H9 (cell line): Measurements from ENCODE around the gene MPZL1. TPM values are rescaled to one million over a fixed set of nuclear protein-coding genes. Genes with fewer than 3 reads are reported as not detected.

Experiments
- DNase-seq: peaks from one replicate; pipeline ENCODE4 v3.0.0-alpha.2; 2017
- H2AFZ ChIP-seq: one replicate; pipeline ENCODE4 v1.6.1; 2013; ENCODE audit warnings: mild to moderate bottlenecking, low read length, control low read depth, moderate library complexity
- H2AK5ac ChIP-seq: 2 replicates; pipeline ENCODE4 v1.6.1; 2013; ENCODE audit warnings: low read length, control low read depth, mixed read lengths; ENCODE audit not compliant: insufficient read length
- H2BK120ac ChIP-seq: one replicate; pipeline ENCODE4 v1.6.1; 2013; ENCODE audit warnings: low read depth, mild to moderate bottlenecking, low read length, control low read depth, inconsistent platforms; ENCODE audit not compliant: poor library complexity, severe bottlenecking
- H2BK12ac ChIP-seq: 2 replicates; pipeline ENCODE4 v1.6.1; 2013; ENCODE audit warnings: low read length, control low read depth, mixed read lengths, low read depth; ENCODE audit not compliant: insufficient read length
- H2BK15ac ChIP-seq: 2 replicates; pipeline ENCODE4 v1.6.1; 2013; ENCODE audit warnings: low read depth, low read length, control low read depth
- H2BK20ac ChIP-seq: one replicate; pipeline ENCODE4 v1.6.1; 2013; ENCODE audit warnings: low read depth, mild to moderate bottlenecking, low read length, control low read depth, inconsistent platforms; ENCODE audit not compliant: poor library complexity, severe bottlenecking
- H2BK5ac ChIP-seq: 2 replicates; pipeline ENCODE4 v1.6.1; 2013; ENCODE audit warnings: low read length, control low read depth, mixed read lengths; ENCODE audit not compliant: insufficient read length
- H3K14ac ChIP-seq: 2 replicates; pipeline ENCODE4 v1.6.1; 2013; ENCODE audit warnings: low read length, control low read depth; ENCODE audit not compliant: insufficient read depth
- H3K18ac ChIP-seq: 2 replicates; pipeline ENCODE4 v1.6.1; 2013; ENCODE audit warnings: low read depth, mild to moderate bottlenecking, mixed read lengths, low read length, control low read depth; ENCODE audit not compliant: insufficient read length
- H3K23ac ChIP-seq: 2 replicates; pipeline ENCODE4 v1.6.1; 2013; ENCODE audit warnings: low read length, control low read depth, mixed read lengths, low read depth; ENCODE audit not compliant: insufficient read length
- H3K23me2 ChIP-seq: 2 replicates; pipeline ENCODE4 v1.6.1; 2013; ENCODE audit warnings: low read depth, mild to moderate bottlenecking, mixed read lengths, low read length, control low read depth; ENCODE audit not compliant: insufficient read length, poor library complexity, severe bottlenecking
- H3K27ac ChIP-seq: 2 replicates; pipeline ENCODE4 v1.5.1; 2013; ENCODE audit warnings: low read length, control low read depth, mixed read lengths, low read depth; ENCODE audit not compliant: insufficient read length
- H3K27me3 ChIP-seq: 2 replicates; pipeline ENCODE4 v1.6.1; 2013; ENCODE audit warnings: low read length, control low read depth, inconsistent platforms; ENCODE audit not compliant: insufficient read depth
- H3K4ac ChIP-seq: 2 replicates; pipeline ENCODE4 v1.6.1; 2013; ENCODE audit warnings: low read depth, mild to moderate bottlenecking, control low read depth, inconsistent platforms, low read length, moderate library complexity
- H3K4me1 ChIP-seq: 2 replicates; pipeline ENCODE4 v1.6.1; 2013; ENCODE audit warnings: low read length, control low read depth, inconsistent platforms; ENCODE audit not compliant: insufficient read depth
- H3K4me2 ChIP-seq: 2 replicates; pipeline ENCODE4 v1.6.1; 2013; ENCODE audit warnings: low read length, control low read depth, mixed read lengths; ENCODE audit not compliant: insufficient read length, insufficient read depth
- H3K56ac ChIP-seq: 2 replicates; pipeline ENCODE4 v1.6.1; 2013; ENCODE audit warnings: low read depth, mild to moderate bottlenecking, mixed read lengths, low read length, control low read depth; ENCODE audit not compliant: insufficient read length
- H3K79me1 ChIP-seq: 2 replicates; pipeline ENCODE4 v1.6.1; 2013; ENCODE audit warnings: low read depth, mild to moderate bottlenecking, moderate library complexity, low read length, control low read depth, inconsistent platforms; ENCODE audit not compliant: insufficient read depth, poor library complexity, severe bottlenecking
- H3K79me2 ChIP-seq: 2 replicates; pipeline ENCODE4 v1.6.1; 2013; ENCODE audit warnings: low read length, control low read depth, inconsistent platforms; ENCODE audit not compliant: insufficient read depth
- H3K9ac ChIP-seq: 2 replicates; pipeline ENCODE4 v1.6.1; 2013; ENCODE audit warnings: low read length, control low read depth, mixed read lengths; ENCODE audit not compliant: insufficient read length; ENCODE audit errors: extremely low read depth
- H3K9me3 ChIP-seq: one replicate; pipeline ENCODE4 v1.6.1; 2013; ENCODE audit warnings: low read depth, low read length, inconsistent platforms; ENCODE audit not compliant: control insufficient read depth
- H3T11ph ChIP-seq: one replicate; pipeline ENCODE4 v1.6.1; 2013; ENCODE audit warnings: mild to moderate bottlenecking, low read length, control low read depth, inconsistent platforms
- H4K20me1 ChIP-seq: one replicate; pipeline ENCODE4 v1.6.1; 2013; ENCODE audit not compliant: control insufficient read depth, insufficient read length, insufficient read depth
- H4K5ac ChIP-seq: 2 replicates; pipeline ENCODE4 v1.6.1; 2013; ENCODE audit warnings: low read depth, mild to moderate bottlenecking, mixed read lengths, low read length, control low read depth; ENCODE audit not compliant: insufficient read length
- H4K8ac ChIP-seq: replicated peaks from 2 replicates; pipeline ENCODE4 v1.6.1; 2013; ENCODE audit warnings: low read length, control low read depth, mixed read lengths, low read depth; ENCODE audit not compliant: insufficient read length
- H4K91ac ChIP-seq: 2 replicates; pipeline ENCODE4 v1.6.1; 2013; ENCODE audit warnings: low read depth, mild to moderate bottlenecking, moderate library complexity, mixed read lengths, low read length, control low read depth; ENCODE audit not compliant: insufficient read length
- H3K27ac Mint-ChIP-seq, 3 experiments: 2 replicates in 2 of 3; 3 replicates in 1 of 3; pipeline ENCODE4 v1.8.0; 2020 to 2021; ENCODE audit warnings: mixed read lengths in 3 of 3, mild to moderate bottlenecking in 1 of 3, moderate library complexity in 1 of 3
- H3K27me3 Mint-ChIP-seq: 2 replicates; pipeline ENCODE4 v1.8.0; 2021; ENCODE audit warnings: low read depth, mild to moderate bottlenecking, moderate library complexity, mixed read lengths
- H3K36me3 Mint-ChIP-seq, 3 experiments: 2 replicates in 2 of 3; 3 replicates in 1 of 3; pipeline ENCODE4 v1.8.0; 2020 to 2021; ENCODE audit warnings: low read depth in 3 of 3, mixed read lengths in 3 of 3; ENCODE audit not compliant: insufficient read depth in 1 of 3
- H3K4me1 Mint-ChIP-seq, 2 experiments: 2 replicates each; pipeline ENCODE4 v1.8.0; 2020; ENCODE audit warnings: mixed read lengths in 2 of 2
- H3K4me3 Mint-ChIP-seq, 2 experiments: 2 replicates in 1 of 2; 3 replicates in 1 of 2; pipeline ENCODE4 v1.8.0; 2020 to 2021; ENCODE audit warnings: mild to moderate bottlenecking in 2 of 2, mixed read lengths in 2 of 2, moderate library complexity in 1 of 2
- H3K9me3 Mint-ChIP-seq, 2 experiments: 2 replicates in 1 of 2; 3 replicates in 1 of 2; pipeline ENCODE4 v1.8.0; 2020; ENCODE audit warnings: mild to moderate bottlenecking in 2 of 2, mixed read lengths in 2 of 2, moderate library complexity in 1 of 2
- WGBS: extraction: QIAGEN DNeasy Blood & Tissue Kit; methylation state at CpG from one replicate; pipeline ENCODE4 v1.1.7; 2013; ENCODE audit warnings: missing lambda C conversion rate, low lambda C conversion rate, mixed read lengths; ENCODE audit not compliant: insufficient read length; ENCODE audit errors: extremely low coverage; 5-methylcytosine and 5-hydroxymethylcytosine counted together
- total RNA-seq: library from RNA; stranded (reverse); gene quantifications from 2 replicates; pipeline ENCODE4 v1.2.1, GENCODE V29; 2021
- TF ChIP-seq, protein P1 (sequence below): fragments of 200-600 bp; sonication (generic); conservative IDR thresholded peaks from 3 replicates; pipeline ENCODE4 v1.8.0; 2021; ENCODE audit warnings: antibody characterized with exemption, mild to moderate bottlenecking

Gene MPZL1
- total RNA-seq, 1 experiment from 2014 or later: 60.7 TPM

DNA sequence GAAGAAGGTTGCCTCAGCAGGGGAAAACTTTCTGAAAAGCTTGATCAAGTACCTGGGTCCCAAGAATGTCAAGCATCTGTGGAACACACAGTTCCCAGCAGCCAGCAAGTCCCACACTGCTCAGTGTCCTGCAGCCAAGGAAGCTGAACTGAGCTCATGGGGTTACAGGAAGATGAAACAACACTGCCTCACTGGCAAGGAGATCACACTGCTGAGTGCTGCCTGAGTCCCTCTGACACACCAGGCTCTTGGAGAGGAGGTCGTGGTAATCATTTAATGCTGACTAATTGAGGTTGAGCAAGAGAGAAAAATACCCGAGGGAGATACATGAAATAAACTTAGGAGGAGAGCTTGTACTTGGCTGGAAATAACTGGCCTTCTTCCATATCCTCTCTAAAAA, 75.2 kb downstream of the MPZL1 start:
- H3K4ac ChIP-seq: no peak overlapping the region
- H3K4me1 Mint-ChIP-seq: peaks cover 14 to 18% of the 10 kb centered on the region in 2 experiments
- no peak overlapping the region for H2AFZ ChIP-seq
- no peak overlapping the region for H3K14ac ChIP-seq
- no peak overlapping the region for H3K18ac ChIP-seq
- peak overlapping the region; percentile 2 to 76 (median 70) for H3K27ac Mint-ChIP-seq
- H3K9me3 ChIP-seq: no peaks in the 10 kb centered on the region
- H3K27ac ChIP-seq: no peak overlapping the region
- peak; percentile 72 for DNase-seq
- H3K4me2 ChIP-seq: no peak overlapping the region
- H2BK20ac ChIP-seq: no peak overlapping the region
- whole genome bisulfite sequencing: no CpG with 5 or more reads among the region's 2 CpGs
- H2BK5ac ChIP-seq: no peak overlapping the region
- no peaks in the 10 kb centered on the region for H3K23me2 ChIP-seq
- H2BK15ac ChIP-seq: no peak overlapping the region
- H3K4me3 Mint-ChIP-seq: no peak overlapping the region
- H3K9ac ChIP-seq: no peak overlapping the region
- H3K27me3 ChIP-seq: no peaks in the 10 kb centered on the region
- H3K56ac ChIP-seq: no peak overlapping the region
- H2AK5ac ChIP-seq: no peak overlapping the region
- no peak overlapping the region for H3K23ac ChIP-seq
- no peak overlapping the region for H2BK120ac ChIP-seq
- peaks cover 2% of the 10 kb centered on the region in 2 experiments; a peak in 4 of 5 replicates for H3K9me3 Mint-ChIP-seq
- no peaks in the 10 kb centered on the region for H3K79me1 ChIP-seq
- H3K4me1 ChIP-seq: peaks cover 12% of the 10 kb centered on the region
- no peak overlapping the region for H3T11ph ChIP-seq
- no peaks in the 10 kb centered on the region for H4K20me1 ChIP-seq
- H4K5ac ChIP-seq: no peak overlapping the region
- H3K27me3 Mint-ChIP-seq: no peaks in the 10 kb centered on the region
- peaks cover 2% of the 10 kb centered on the region; the same call in 1 of the 2 replicates for H3K79me2 ChIP-seq
- H4K8ac ChIP-seq: no peak overlapping the region
- TF ChIP-seq, protein P1, sequence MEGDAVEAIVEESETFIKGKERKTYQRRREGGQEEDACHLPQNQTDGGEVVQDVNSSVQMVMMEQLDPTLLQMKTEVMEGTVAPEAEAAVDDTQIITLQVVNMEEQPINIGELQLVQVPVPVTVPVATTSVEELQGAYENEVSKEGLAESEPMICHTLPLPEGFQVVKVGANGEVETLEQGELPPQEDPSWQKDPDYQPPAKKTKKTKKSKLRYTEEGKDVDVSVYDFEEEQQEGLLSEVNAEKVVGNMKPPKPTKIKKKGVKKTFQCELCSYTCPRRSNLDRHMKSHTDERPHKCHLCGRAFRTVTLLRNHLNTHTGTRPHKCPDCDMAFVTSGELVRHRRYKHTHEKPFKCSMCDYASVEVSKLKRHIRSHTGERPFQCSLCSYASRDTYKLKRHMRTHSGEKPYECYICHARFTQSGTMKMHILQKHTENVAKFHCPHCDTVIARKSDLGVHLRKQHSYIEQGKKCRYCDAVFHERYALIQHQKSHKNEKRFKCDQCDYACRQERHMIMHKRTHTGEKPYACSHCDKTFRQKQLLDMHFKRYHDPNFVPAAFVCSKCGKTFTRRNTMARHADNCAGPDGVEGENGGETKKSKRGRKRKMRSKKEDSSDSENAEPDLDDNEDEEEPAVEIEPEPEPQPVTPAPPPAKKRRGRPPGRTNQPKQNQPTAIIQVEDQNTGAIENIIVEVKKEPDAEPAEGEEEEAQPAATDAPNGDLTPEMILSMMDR: no peak
- H2BK12ac ChIP-seq: no peak overlapping the region
- peaks cover 10 to 15% (median 12%) of the 10 kb centered on the region in 3 experiments for H3K36me3 Mint-ChIP-seq
- H4K91ac ChIP-seq: no peak overlapping the region
